Activated CD8-positive, alpha-beta T cell treated with anti-CD3 and anti-CD28 coated beads for 36 hours (primary cell): ENCODE data around the gene LTC4S. TPM values are rescaled to one million over a fixed set of nuclear protein-coding genes. Genes with fewer than 3 reads are reported as not detected.

Experiments
- ATAC-seq: fragments of 200-7000 bp; cut with Tn5 transposase; one replicate; pipeline ENCODE4 v1.10.0; 2021; ENCODE audit warnings: mild to moderate bottlenecking, moderate library complexity
- CTCF ChIA-PET: fragments of 350-600 bp; sonication (Branson Sonifier 250); formaldehyde crosslinking; loops from one replicate; lab custom pipeline; 2021; ENCODE audit warnings: antibody characterized with exemption; lab: Charles Lee
- POLR2A ChIA-PET: fragments of 350-600 bp; sonication (Branson Sonifier 250); formaldehyde crosslinking; loops from one replicate; lab custom pipeline; 2021; ENCODE audit warnings: antibody characterized with exemption; lab: Charles Lee
- DNase-seq: peaks from one replicate; pipeline ENCODE4 v3.0.0-alpha.2; 2020
- H3K27ac Mint-ChIP-seq: one replicate; pipeline ENCODE4 v1.8.0; 2021; ENCODE audit warnings: mild to moderate bottlenecking, mixed read lengths
- H3K27me3 Mint-ChIP-seq: one replicate; pipeline ENCODE4 v1.8.0; 2021; ENCODE audit warnings: mixed read lengths
- H3K36me3 Mint-ChIP-seq: one replicate; pipeline ENCODE4 v1.8.0; 2021; ENCODE audit warnings: low read depth, mixed read lengths
- H3K4me1 Mint-ChIP-seq: one replicate; pipeline ENCODE4 v1.8.0; 2021; ENCODE audit warnings: low read depth, mixed read lengths
- H3K4me3 Mint-ChIP-seq: one replicate; pipeline ENCODE4 v1.8.0; 2021; ENCODE audit warnings: mild to moderate bottlenecking, moderate library complexity, mixed read lengths
- H3K9me3 Mint-ChIP-seq: one replicate; pipeline ENCODE4 v1.8.0; 2021; ENCODE audit warnings: mixed read lengths
- intact Hi-C: fragments of 100-400 bp; cut with micrococcal nuclease; formaldehyde crosslinking; loops from one replicate; pipeline ENCODE4 v1.10.0; 2022
- total RNA-seq, 2 experiments: library from RNA; stranded (reverse); gene quantifications; one replicate each; pipeline ENCODE4 v1.2.3, GENCODE V29; 2021
- TF ChIP-seq, protein P1 (sequence below): fragments of 200-600 bp; IDR thresholded peaks from one replicate; pipeline ENCODE4 v1.8.0; 2022; ENCODE audit warnings: antibody characterized with exemption, mild to moderate bottlenecking

Gene LTC4S
- total RNA-seq, 2 experiments from 2014 or later = 1.3 TPM; not detected in 1

DNA sequence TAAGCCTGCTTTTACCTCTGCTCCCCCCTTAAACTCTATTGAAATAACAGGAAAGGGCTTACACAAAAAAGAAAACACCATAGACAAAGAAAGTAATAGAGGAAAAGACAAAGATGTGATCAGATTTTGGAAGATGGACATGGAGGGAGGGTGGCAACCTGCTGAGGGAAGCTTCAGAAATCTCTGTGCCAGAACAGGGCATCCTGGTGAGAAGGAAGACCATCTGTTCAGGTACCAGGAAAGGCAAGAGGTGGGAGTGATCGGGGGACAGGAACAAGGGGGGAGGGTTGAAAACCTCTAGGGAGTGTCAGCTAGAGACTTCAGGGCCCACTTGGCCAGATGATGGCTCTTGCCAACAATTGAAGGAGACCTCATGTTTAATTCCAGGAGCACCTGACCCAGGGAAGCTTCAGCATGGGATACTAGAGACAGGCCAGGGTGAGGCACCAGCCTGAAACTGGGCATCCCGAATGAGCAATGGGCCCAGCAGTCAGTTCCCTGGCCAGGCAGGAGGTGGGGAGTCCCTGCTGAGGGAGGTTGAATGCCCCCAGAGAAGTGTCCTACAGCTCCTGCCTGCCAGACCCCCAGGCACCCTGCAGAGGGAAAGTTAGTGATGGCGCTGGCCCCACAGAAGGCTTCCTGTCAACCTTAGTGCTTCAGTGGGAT, 35.1 kb downstream of the LTC4S start:
- CTCF ChIA-PET = no interaction called here
- no peaks in the 10 kb centered on the region for H3K27me3 Mint-ChIP-seq
- intact Hi-C loops = no loop called here
- TF ChIP-seq, protein P1, sequence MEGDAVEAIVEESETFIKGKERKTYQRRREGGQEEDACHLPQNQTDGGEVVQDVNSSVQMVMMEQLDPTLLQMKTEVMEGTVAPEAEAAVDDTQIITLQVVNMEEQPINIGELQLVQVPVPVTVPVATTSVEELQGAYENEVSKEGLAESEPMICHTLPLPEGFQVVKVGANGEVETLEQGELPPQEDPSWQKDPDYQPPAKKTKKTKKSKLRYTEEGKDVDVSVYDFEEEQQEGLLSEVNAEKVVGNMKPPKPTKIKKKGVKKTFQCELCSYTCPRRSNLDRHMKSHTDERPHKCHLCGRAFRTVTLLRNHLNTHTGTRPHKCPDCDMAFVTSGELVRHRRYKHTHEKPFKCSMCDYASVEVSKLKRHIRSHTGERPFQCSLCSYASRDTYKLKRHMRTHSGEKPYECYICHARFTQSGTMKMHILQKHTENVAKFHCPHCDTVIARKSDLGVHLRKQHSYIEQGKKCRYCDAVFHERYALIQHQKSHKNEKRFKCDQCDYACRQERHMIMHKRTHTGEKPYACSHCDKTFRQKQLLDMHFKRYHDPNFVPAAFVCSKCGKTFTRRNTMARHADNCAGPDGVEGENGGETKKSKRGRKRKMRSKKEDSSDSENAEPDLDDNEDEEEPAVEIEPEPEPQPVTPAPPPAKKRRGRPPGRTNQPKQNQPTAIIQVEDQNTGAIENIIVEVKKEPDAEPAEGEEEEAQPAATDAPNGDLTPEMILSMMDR = no peak
- H3K36me3 Mint-ChIP-seq = peaks cover 69% of the 10 kb centered on the region
- DNase-seq = no peak
- no peak for ATAC-seq
- peak overlapping the region; percentile 70 for H3K27ac Mint-ChIP-seq
- no peaks in the 10 kb centered on the region for H3K9me3 Mint-ChIP-seq
- H3K4me1 Mint-ChIP-seq = peaks cover 22% of the 10 kb centered on the region
- H3K4me3 Mint-ChIP-seq = no peak overlapping the region
- POLR2A ChIA-PET = interaction anchor here (1.2 to 3.2 kb wide), 4 partner anchors 9 to 150 kb away, joined by 3 to 16 read pairs (median 5); partner anchors contain the start of genes MAML1 and SQSTM1

DNA sequence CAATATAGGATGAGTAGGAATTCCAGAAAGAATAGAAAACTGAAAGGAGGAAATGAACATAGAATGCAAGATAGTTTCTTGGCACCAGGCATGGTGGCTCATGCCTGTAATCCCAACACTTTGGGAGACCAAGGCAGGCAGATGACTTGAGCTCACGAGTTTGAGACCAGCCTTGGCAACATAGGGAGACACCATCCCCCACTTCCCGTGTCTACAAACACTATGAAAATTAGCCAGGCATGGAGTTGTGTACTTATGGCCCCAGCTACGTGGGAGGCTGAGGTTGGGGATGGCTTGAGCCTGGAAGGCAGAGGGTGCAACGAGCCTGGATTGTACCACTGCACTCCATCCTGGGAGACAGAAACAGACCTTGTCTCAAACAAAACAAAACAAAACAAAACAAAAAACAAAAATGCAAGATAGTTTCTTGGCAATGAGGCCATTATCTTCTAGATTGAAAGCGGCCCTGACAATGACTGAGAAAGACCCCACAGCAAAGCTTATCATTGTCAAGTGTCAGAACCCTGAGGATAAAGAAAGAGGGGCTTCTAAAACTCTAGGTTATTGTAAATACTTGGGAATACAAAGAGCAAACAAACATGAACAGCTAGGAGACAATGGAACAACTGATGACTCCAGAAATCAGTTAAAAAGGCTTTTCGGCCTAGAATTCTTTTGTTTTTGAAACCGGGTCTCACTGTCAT, 36.1 kb downstream of the LTC4S start:
- H3K27ac Mint-ChIP-seq = peak overlapping the region; percentile 46
- TF ChIP-seq, protein P1 = no peak
- no peaks in the 10 kb centered on the region for H3K9me3 Mint-ChIP-seq
- intact Hi-C loops = no loop called here
- H3K4me3 Mint-ChIP-seq = no peak overlapping the region
- no peak for DNase-seq
- no peak for ATAC-seq
- ChIA-PET POLR2A (interaction anchor here (1.2 to 3.2 kb wide), 3 partner anchors 8 to 151 kb away, joined by 5 to 16 read pairs (median 5); partner anchors contain the start of gene SQSTM1), CTCF (interaction anchor here (1.3 kb wide), 1 partner anchor 67 kb away, joined by 4 read pairs; no protein-coding TSS in a partner anchor)
- H3K36me3 Mint-ChIP-seq = peaks cover 63% of the 10 kb centered on the region
- H3K4me1 Mint-ChIP-seq = peaks cover 18% of the 10 kb centered on the region
- no peaks in the 10 kb centered on the region for H3K27me3 Mint-ChIP-seq

DNA sequence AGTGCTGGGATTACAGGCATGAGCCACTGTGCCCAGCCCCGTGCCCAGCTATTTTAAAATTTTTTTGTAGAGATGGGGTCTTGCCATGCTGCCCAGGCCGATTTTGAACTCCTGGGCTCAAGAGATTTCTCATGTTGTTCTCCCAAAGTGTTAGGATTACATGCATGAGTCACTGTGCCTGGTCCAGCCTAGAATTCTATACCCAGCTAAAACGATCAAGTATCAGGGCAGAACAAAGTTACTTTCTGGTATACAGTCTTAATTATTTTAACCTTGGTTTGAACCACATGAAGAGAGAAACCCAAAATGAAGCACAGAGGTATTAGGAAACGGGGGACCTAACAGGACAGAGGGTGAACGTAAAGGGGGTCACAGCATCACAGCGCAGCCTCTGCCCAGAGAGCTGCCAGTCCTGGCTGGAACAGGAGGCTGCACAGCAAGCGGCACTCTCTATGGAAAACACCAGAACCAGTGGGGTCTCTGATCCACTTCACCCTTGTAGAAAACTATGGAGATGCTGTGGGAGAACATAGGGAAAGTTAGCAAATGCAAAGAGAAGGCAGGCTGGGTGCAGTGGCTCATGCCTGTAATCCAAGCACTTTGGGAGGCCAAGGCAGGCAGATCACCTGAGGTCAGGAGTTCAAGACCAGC, 37.2 kb downstream of the LTC4S start:
- Mint-ChIP-seq H3K27me3 (no peaks in the 10 kb centered on the region), H3K9me3 (no peaks in the 10 kb centered on the region), H3K27ac (no peak overlapping the region), H3K36me3 (peaks cover 59% of the 10 kb centered on the region), H3K4me1 (peaks cover 22% of the 10 kb centered on the region), H3K4me3 (no peak overlapping the region)
- POLR2A ChIA-PET = interaction anchor here (0.7 kb wide), 1 partner anchor 11 kb away, joined by 4 read pairs; no protein-coding TSS in a partner anchor
- CTCF ChIA-PET = interaction anchor here (1.3 to 1.8 kb wide), 2 partner anchors 29 to 68 kb away, joined by 4 to 5 read pairs; no protein-coding TSS in a partner anchor
- DNase-seq = no peak
- ATAC-seq = no peak
- TF ChIP-seq, protein P1 = no peak
- intact Hi-C loops = no loop called here

DNA sequence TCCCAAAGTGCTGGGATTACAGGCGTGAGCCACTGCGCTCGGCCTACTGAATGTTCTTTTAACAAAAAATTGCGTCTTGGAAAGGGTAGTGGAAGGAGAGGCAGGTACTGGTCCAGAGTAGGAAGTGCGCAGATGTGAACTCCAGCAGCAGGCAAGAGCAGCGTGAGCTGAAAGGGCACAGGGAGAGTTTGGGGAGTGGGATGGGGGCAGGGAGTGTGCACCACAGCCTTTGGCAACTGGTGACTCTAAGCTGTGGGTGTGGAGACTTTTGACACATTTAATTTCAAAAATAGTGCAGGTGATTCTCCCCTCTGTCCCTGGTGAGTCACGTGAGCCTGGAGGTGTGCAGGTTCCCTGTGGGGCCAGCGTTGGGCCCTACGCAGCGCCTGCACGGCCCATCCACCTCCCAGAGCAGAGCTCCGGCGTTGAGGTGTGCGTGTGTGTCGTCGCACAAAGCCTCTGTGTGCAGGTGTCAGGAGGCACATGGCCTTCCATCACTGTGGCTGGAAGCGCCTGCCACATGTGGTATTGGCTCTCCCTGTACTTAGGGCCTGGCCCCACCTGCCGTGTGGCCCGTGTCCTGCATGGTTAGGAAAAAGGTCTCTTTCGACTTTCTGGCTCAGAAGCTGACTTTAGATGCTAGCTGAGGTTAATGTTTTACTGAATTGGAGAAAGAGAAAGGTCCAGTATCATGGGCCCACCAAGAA, 38.4 kb downstream of the LTC4S start:
- DNase-seq = no peak
- H3K4me1 Mint-ChIP-seq = peaks cover 28% of the 10 kb centered on the region
- CTCF ChIA-PET = interaction anchor here (1.1 to 1.8 kb wide), 3 partner anchors 30 to 69 kb away, joined by 3 to 6 read pairs (median 5); no protein-coding TSS in a partner anchor

More for the DNA sequence above, 38.4 kb downstream of the LTC4S start:
- Mint-ChIP-seq H3K4me3 (no peak overlapping the region), H3K27ac (peak overlapping the region; percentile 24), H3K27me3 (no peaks in the 10 kb centered on the region), H3K9me3 (no peaks in the 10 kb centered on the region), H3K36me3 (peaks cover 63% of the 10 kb centered on the region)
- TF ChIP-seq, protein P1 = no peak
- ATAC-seq = no peak
- POLR2A ChIA-PET = interaction anchor here (0.7 to 1.7 kb wide), 5 partner anchors 10 to 33 kb away, joined by 3 to 6 read pairs (median 5); partner anchors contain the start of gene SQSTM1
- intact Hi-C loops = no loop called here
